H1 (cell line): Measurements from ENCODE around the gene CUTC. TPM values are rescaled to one million over a fixed set of nuclear protein-coding genes. Genes with fewer than 3 reads are reported as not detected.

Source experiments
- CTCF ChIA-PET: fragments of 300-600 bp; sonication (Branson Sonifier 250); formaldehyde crosslinking; loops from one replicate; lab custom pipeline; 2021; ENCODE audit not compliant: partially characterized antibody; lab: Charles Lee
- POLR2A ChIA-PET: fragments of 300-600 bp; sonication (Branson Sonifier 250); formaldehyde crosslinking; loops from one replicate; lab custom pipeline; 2021; ENCODE audit warnings: inconsistent platforms; ENCODE audit not compliant: partially characterized antibody; lab: Charles Lee
- DNase-seq, 2 experiments: peaks; one replicate each; pipeline versions ENCODE4 v3.0.0 to v3.0.0-alpha.2; 2010 to 2022; ENCODE audit warnings: low spot score in 2 of 2, low read depth in 1 of 2, mixed read lengths in 1 of 2
- FAIRE-seq: peaks from 2 replicates; lab custom pipeline; 2011; peaks lifted over from hg19 to GRCh38; lab: Jason Lieb, UNC
- H2AFZ ChIP-seq: 2 replicates; pipeline ENCODE4 v1.8.1; 2012; ENCODE audit warnings: low read length, inconsistent platforms
- H2AK5ac ChIP-seq: 2 replicates; pipeline ENCODE4 v1.6.1; 2013; ENCODE audit warnings: low read depth, low read length
- H2BK120ac ChIP-seq: replicated peaks from 2 replicates; pipeline ENCODE3; 2013; ENCODE audit warnings: low read depth, low read length, inconsistent platforms
- H2BK12ac ChIP-seq: 2 replicates; pipeline ENCODE4 v1.6.1; 2013; ENCODE audit warnings: low read depth, low read length
- H2BK15ac ChIP-seq: 2 replicates; pipeline ENCODE4 v1.6.1; 2013; ENCODE audit warnings: low read length
- H2BK20ac ChIP-seq: 2 replicates; pipeline ENCODE4 v1.6.1; 2013; ENCODE audit warnings: low read length
- H2BK5ac ChIP-seq: 2 replicates; pipeline ENCODE4 v1.6.1; 2013; ENCODE audit warnings: low read depth, low read length
- H3K14ac ChIP-seq: 2 replicates; pipeline ENCODE4 v1.6.1; 2013; ENCODE audit warnings: inconsistent platforms; ENCODE audit not compliant: insufficient read length
- H3K18ac ChIP-seq: 2 replicates; pipeline ENCODE4 v1.6.1; 2013; ENCODE audit warnings: low read length; ENCODE audit errors: extremely low read depth
- H3K23ac ChIP-seq: 2 replicates; pipeline ENCODE4 v1.6.1; 2013; ENCODE audit warnings: inconsistent platforms; ENCODE audit not compliant: insufficient read length
- H3K23me2 ChIP-seq: 2 replicates; pipeline ENCODE4 v1.6.1; 2013; ENCODE audit warnings: low read depth, low read length
- H3K27ac ChIP-seq: 2 replicates; pipeline ENCODE4 v1.6.1; 2011; ENCODE audit warnings: low read depth, low read length, inconsistent platforms
- H3K27me3 ChIP-seq, 4 experiments: replicated peaks in 1 of 4; 1 replicate in 1 of 4; 2 replicates in 3 of 4; pipeline versions ENCODE4 v1.6.1 to v1.8.1; 2011 to 2013; ENCODE audit warnings: low read length in 3 of 4, mild to moderate bottlenecking in 3 of 4, inconsistent platforms in 2 of 4, mixed read lengths in 2 of 4, moderate library complexity in 1 of 4; ENCODE audit not compliant: control insufficient read depth in 3 of 4, insufficient read depth in 3 of 4; ENCODE audit errors: extremely low read depth in 1 of 4
- H3K36me3 ChIP-seq, 4 experiments: 2 replicates each; pipeline versions ENCODE4 v1.6.1 to v1.8.1; 2011 to 2013; ENCODE audit warnings: mild to moderate bottlenecking in 4 of 4, low read length in 3 of 4, moderate library complexity in 2 of 4, control low read depth in 1 of 4, inconsistent platforms in 1 of 4; ENCODE audit not compliant: insufficient read depth in 4 of 4, control insufficient read depth in 2 of 4
- H3K4ac ChIP-seq: replicated peaks from 2 replicates; pipeline ENCODE3; 2013; ENCODE audit warnings: low read length, low read depth, mixed read lengths, inconsistent platforms; ENCODE audit not compliant: insufficient read length
- H3K4me1 ChIP-seq, 4 experiments: replicated peaks in 1 of 4; 1 replicate in 1 of 4; 2 replicates in 3 of 4; pipeline versions ENCODE4 v1.6.1 to v1.8.1; 2011 to 2013; ENCODE audit warnings: low read length in 3 of 4, inconsistent platforms in 2 of 4, mixed read lengths in 1 of 4; ENCODE audit not compliant: insufficient read depth in 4 of 4, control insufficient read depth in 3 of 4
- H3K4me2 ChIP-seq, 2 experiments: 2 replicates each; pipeline versions ENCODE4 v1.6.1 to v1.8.1; 2011 to 2013; ENCODE audit warnings: low read depth in 2 of 2, low read length in 2 of 2, control low read depth in 1 of 2, inconsistent platforms in 1 of 2, mild to moderate bottlenecking in 1 of 2; ENCODE audit not compliant: insufficient read depth in 1 of 2
- H3K4me3 ChIP-seq, 4 experiments: fragments of 200-600, 300-600 bp in 1 of 4; sonication (generic), shearing (Covaris generic), sonication (Bioruptor Twin) in 1 of 4; 2 replicates each; pipeline versions ENCODE4 v1.5.1 to v1.8.1; 2011 to 2016; ENCODE audit warnings: low read length in 4 of 4, low read depth in 3 of 4, control low read depth in 2 of 4, inconsistent platforms in 2 of 4, mild to moderate bottlenecking in 2 of 4, mixed read lengths in 1 of 4, moderate library complexity in 1 of 4; ENCODE audit not compliant: insufficient read depth in 2 of 4; ENCODE audit errors: extremely low read depth in 1 of 4
- H3K56ac ChIP-seq: replicated peaks from 2 replicates; pipeline ENCODE3; 2013; ENCODE audit warnings: low read depth, mild to moderate bottlenecking, mixed read lengths, low read length, inconsistent platforms; ENCODE audit not compliant: insufficient read length
- H3K79me1 ChIP-seq: 2 replicates; pipeline ENCODE4 v1.6.1; 2013; ENCODE audit warnings: low read depth, low read length, control low read depth
- H3K79me2 ChIP-seq, 2 experiments: 2 replicates each; pipeline versions ENCODE4 v1.6.1 to v1.8.1; 2012 to 2013; ENCODE audit warnings: low read length in 2 of 2, mild to moderate bottlenecking in 2 of 2, inconsistent platforms in 1 of 2; ENCODE audit not compliant: insufficient read depth in 2 of 2, control insufficient read depth in 1 of 2
- H3K9ac ChIP-seq, 4 experiments: replicated peaks in 1 of 4; 1 replicate in 1 of 4; 2 replicates in 3 of 4; pipeline versions ENCODE4 v1.6.1 to v1.8.1; 2011 to 2013; ENCODE audit warnings: low read depth in 3 of 4, low read length in 3 of 4, control low read depth in 2 of 4, mild to moderate bottlenecking in 2 of 4, moderate library complexity in 2 of 4, inconsistent platforms in 1 of 4; ENCODE audit errors: extremely low read depth in 1 of 4
- H3K9me3 ChIP-seq, 2 experiments: 2 replicates each; pipeline versions ENCODE4 v1.6.1 to v1.8.1; 2012 to 2013; ENCODE audit warnings: mild to moderate bottlenecking in 2 of 2, moderate library complexity in 2 of 2, control low read depth in 1 of 2, inconsistent platforms in 1 of 2, low read depth in 1 of 2, low read length in 1 of 2, mixed read lengths in 1 of 2; ENCODE audit not compliant: insufficient read depth in 2 of 2
- H4K20me1 ChIP-seq, 2 experiments: replicated peaks in 1 of 2; 2 replicates each; pipeline versions ENCODE3 to v1.8.1; 2011 to 2013; ENCODE audit warnings: inconsistent platforms in 2 of 2, low read length in 2 of 2, mild to moderate bottlenecking in 1 of 2; ENCODE audit not compliant: insufficient read depth in 2 of 2, control insufficient read depth in 1 of 2
- H4K5ac ChIP-seq: 2 replicates; pipeline ENCODE4 v1.6.1; 2013; ENCODE audit warnings: low read length, low read depth, mixed read lengths, inconsistent platforms; ENCODE audit not compliant: insufficient read length
- H4K8ac ChIP-seq: 2 replicates; pipeline ENCODE4 v1.8.0; 2013; ENCODE audit warnings: mild to moderate bottlenecking, moderate library complexity, low read length, inconsistent platforms; ENCODE audit not compliant: insufficient read depth; ENCODE audit errors: extremely low read depth
- H4K91ac ChIP-seq: replicated peaks from 2 replicates; pipeline ENCODE3; 2013; ENCODE audit warnings: low read length, mixed read lengths, inconsistent platforms; ENCODE audit not compliant: insufficient read length
- BRCA1 ChIP-seq: IDR thresholded peaks from 2 replicates; pipeline ENCODE4 v1.6.1; 2012; ENCODE audit warnings: low read depth, low read length, improper control_type of control experiment
- CBX8 ChIP-seq: fragments of 300-800, 300-1000 bp; sonication (generic); IDR thresholded peaks from 2 replicates; pipeline ENCODE4 v1.7.1; 2016; ENCODE audit warnings: low read depth, low read length, borderline replicate concordance
- EZH2 ChIP-seq: fragments of 200-600 bp; sonication (generic); IDR thresholded peaks from 2 replicates; pipeline ENCODE4 v1.7.1; 2012; ENCODE audit warnings: low read depth, mild to moderate bottlenecking, moderate library complexity, low read length, inconsistent platforms; ENCODE audit not compliant: severe bottlenecking
- GABPA ChIP-seq: IDR thresholded peaks from 2 replicates; pipeline ENCODE4 v1.6.1; 2011; ENCODE audit warnings: mild to moderate bottlenecking, low read length, moderate library complexity, borderline replicate concordance; ENCODE audit not compliant: insufficient read depth
- HDAC6 ChIP-seq: IDR thresholded peaks from one replicate; pipeline ENCODE4 v1.7.1; 2012; ENCODE audit warnings: low read depth, mild to moderate bottlenecking, inconsistent platforms, low read length, moderate library complexity
- KDM1A ChIP-seq: fragments of 200-600, 300-600 bp; sonication (generic); IDR thresholded peaks from 2 replicates; pipeline ENCODE4 v1.7.1; 2016; ENCODE audit warnings: mild to moderate bottlenecking, low read length, borderline replicate concordance
- NANOG ChIP-seq: IDR thresholded peaks from 2 replicates; pipeline ENCODE4 v1.6.1; 2011; ENCODE audit warnings: low read length, low read depth, mild to moderate bottlenecking, inconsistent platforms; ENCODE audit not compliant: insufficient read depth, poor library complexity, severe bottlenecking
- SIX5 ChIP-seq: IDR thresholded peaks from 2 replicates; pipeline ENCODE4 v1.6.1; 2011; ENCODE audit warnings: mild to moderate bottlenecking, low read depth, low read length
- SRF ChIP-seq: IDR thresholded peaks from 2 replicates; pipeline ENCODE4 v1.6.1; 2011; ENCODE audit warnings: mild to moderate bottlenecking, low read depth, low read length, moderate library complexity
- TAF7 ChIP-seq: optimal IDR thresholded peaks from 2 replicates; pipeline ENCODE3; 2011; ENCODE audit warnings: low read depth, mild to moderate bottlenecking, inconsistent platforms, low read length, moderate library complexity, borderline replicate concordance
- TCF12 ChIP-seq: IDR thresholded peaks from 2 replicates; pipeline ENCODE4 v1.6.1; 2011; ENCODE audit warnings: low read depth, mild to moderate bottlenecking, low read length
- YY1 ChIP-seq: IDR thresholded peaks from 2 replicates; pipeline ENCODE4 v1.6.1; 2011; ENCODE audit warnings: low read depth, mild to moderate bottlenecking, low read length
- polyA plus RNA-seq, 7 experiments: library from polyadenylated mRNA; depleted of rRNA in 3 of 7; stranded (reverse) in 5 of 7; unstranded in 2 of 7; fragments of >200 nt in 5 of 7; fragments of 200-250 nt in 2 of 7; gene quantifications; 1 replicate in 5 of 7; 2 replicates in 1 of 7; 4 replicates in 1 of 7; pipeline versions ENCODE4 v1.2.1 to v1.2.3, GENCODE V29; 2011 to 2013; ENCODE audit warnings: missing spikeins in 2 of 7, mixed read lengths in 2 of 7
- total RNA-seq: library from RNA; stranded (reverse); fragmentation: NEBNext Ultra II Directional; extraction: Animal tissue kit (Norgen Biotek cat#: 25700); gene quantifications from 2 replicates; pipeline ENCODE4 v1.2.1, GENCODE V29; 2021
- TF ChIP-seq, protein P1 (sequence below): IDR thresholded peaks from 2 replicates; pipeline ENCODE4 v1.6.1; 2012; ENCODE audit warnings: inconsistent platforms

CUTC gene
- total and polyA plus RNA-seq, 2 of the 8 experiments (the other 6 are each of a cell fraction or from before 2014, with no cell fraction given): 25.3 to 25.6 TPM

DNA sequence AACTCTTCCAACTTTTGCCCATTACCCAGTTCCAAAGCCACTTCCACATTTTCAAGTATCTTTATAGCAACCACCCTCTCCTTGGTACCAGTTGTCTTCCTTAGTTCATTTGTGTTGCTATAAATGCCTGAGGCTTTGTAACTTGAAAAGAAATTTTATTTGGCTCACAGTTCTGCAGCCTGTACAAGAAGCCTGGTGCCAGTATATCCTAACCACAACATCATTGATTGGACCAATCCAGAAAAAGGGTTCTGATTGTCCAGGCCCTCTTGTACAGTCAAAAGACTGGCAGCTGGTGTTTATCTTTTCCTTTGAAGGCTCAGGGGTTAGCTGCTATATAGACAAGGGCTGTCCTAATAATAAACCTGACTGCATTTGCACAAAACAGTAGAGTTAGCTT lies 29.3 kb downstream of the CUTC start:
- Histone ChIP-seq H3K9ac (no peak overlapping the region), H4K5ac (no peak overlapping the region), H4K91ac (no peak overlapping the region), H3K79me2 (no peaks in the 10 kb centered on the region), H2BK120ac (no peak overlapping the region), H3K23me2 (no peaks in the 10 kb centered on the region), H2AK5ac (no peak overlapping the region), H3K4me3 (no peak overlapping the region), H2BK15ac (no peak overlapping the region), H2AFZ (no peak overlapping the region), H3K4me2 (no peak overlapping the region), H4K8ac (no peak overlapping the region), H3K23ac (no peak overlapping the region), H3K18ac (no peak overlapping the region), H2BK5ac (no peak overlapping the region), H3K4me1 (no peaks in the 10 kb centered on the region), H3K9me3 (no peaks in the 10 kb centered on the region), H3K4ac (no peak overlapping the region), H3K79me1 (no peaks in the 10 kb centered on the region), H3K27me3 (no peaks in the 10 kb centered on the region), H2BK20ac (no peak overlapping the region), H4K20me1 (no peaks in the 10 kb centered on the region), H3K56ac (no peak overlapping the region), H3K14ac (no peak overlapping the region), H3K36me3 (peaks cover 0 to 13% (median 4%) of the 10 kb centered on the region in 4 experiments; a peak in 2 of 8 replicates), H2BK12ac (no peak overlapping the region), H3K27ac (no peak overlapping the region)
- no peak for FAIRE-seq
- no peak for DNase-seq
- ChIA-PET CTCF (no interaction called here), POLR2A (no interaction called here)
- TF ChIP-seq, protein P1, sequence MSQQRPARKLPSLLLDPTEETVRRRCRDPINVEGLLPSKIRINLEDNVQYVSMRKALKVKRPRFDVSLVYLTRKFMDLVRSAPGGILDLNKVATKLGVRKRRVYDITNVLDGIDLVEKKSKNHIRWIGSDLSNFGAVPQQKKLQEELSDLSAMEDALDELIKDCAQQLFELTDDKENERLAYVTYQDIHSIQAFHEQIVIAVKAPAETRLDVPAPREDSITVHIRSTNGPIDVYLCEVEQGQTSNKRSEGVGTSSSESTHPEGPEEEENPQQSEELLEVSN: no peak
- TF ChIP-seq HDAC6 (no peak), BRCA1 (no peak), GABPA (no peak), NANOG (no peak), EZH2 (no peak), SIX5 (no peak), SRF (no peak), TAF7 (no peak), TCF12 (no peak), CBX8 (no peak), KDM1A (no peak), YY1 (no peak)
